ENCODE results near the gene ARX. TPM values are rescaled to one million over a fixed set of nuclear protein-coding genes. Genes with fewer than 3 reads are reported as not detected.

The ARX gene
- total RNA-seq, 4 donors from 2014 or later, result not detected

DNA sequence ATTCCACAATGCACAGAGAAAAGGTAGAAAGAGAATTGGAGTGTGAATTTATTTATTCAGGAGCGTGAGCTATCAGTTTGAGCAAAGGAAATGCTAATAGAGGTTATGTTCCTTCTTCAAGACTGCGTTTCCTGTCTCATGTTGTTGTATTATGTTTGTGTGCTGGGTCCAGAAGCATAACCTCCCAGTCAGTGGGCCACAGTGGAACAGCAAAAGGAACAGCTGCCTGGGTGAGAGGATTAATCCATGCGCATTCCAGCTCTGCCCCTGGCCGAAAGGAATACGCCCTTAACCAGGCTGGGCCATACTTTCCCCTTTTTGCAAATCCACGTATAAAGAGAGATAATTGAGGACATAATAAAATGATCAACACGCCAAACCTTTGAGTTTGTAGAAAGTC, 32.4 kb upstream of the ARX start:
- Histone ChIP-seq H3K27me3 (no peaks in the 10 kb centered on the region), H3K36me3 (no peaks in the 10 kb centered on the region), H3K27ac (no peak overlapping the region), H3K4me3 (no peak overlapping the region), H3K4me1 (no peaks in the 10 kb centered on the region), H3K9me3 (no peaks in the 10 kb centered on the region)
- TF ChIP-seq CTCF (IDR thresholded peaks at IDR 0.05) (no peak), POLR2A (IDR thresholded peaks at IDR 0.05) (no peak)
- 76 to 83% methylated on average over 6 to 7 of the region's 7 CpGs for WGBS, 2 donors
- DNase-seq, result no peak
- intact Hi-C loops (cut with DNase I), result no loop called here

DNA sequence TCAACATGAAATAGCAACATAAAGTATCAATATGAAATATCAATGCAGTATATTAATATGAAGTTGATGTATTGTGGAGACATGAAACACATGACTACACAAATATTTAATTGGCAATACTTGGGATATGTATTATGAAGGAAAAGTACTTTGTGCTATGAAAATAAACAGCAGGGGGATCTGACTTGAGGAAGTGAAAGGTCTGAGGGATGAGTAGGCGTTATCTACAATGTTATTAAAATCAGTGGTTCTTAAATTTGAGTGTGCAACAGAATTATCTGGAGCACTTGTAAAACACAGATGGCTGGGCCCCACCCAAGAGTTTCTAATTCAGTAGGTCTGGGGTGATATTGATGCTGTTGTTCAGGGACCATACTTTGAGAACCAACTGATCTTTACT, 27.4 kb upstream of the ARX start:
- DNase-seq, result no peak
- TF ChIP-seq CTCF (IDR thresholded peaks at IDR 0.05) (no peak), POLR2A (IDR thresholded peaks at IDR 0.05) (no peak)
- H3K36me3 ChIP-seq, result no peaks in the 10 kb centered on the region
- H3K27me3 ChIP-seq, result no peaks in the 10 kb centered on the region
- 58 to 82% methylated on average over 1 of the region's 1 CpG for WGBS, 2 donors
- H3K4me1 ChIP-seq, result no peaks in the 10 kb centered on the region
- H3K27ac ChIP-seq, result no peak overlapping the region
- H3K9me3 ChIP-seq, result no peaks in the 10 kb centered on the region
- H3K4me3 ChIP-seq, result no peak overlapping the region
- intact Hi-C loops (cut with DNase I), result no loop called here

DNA sequence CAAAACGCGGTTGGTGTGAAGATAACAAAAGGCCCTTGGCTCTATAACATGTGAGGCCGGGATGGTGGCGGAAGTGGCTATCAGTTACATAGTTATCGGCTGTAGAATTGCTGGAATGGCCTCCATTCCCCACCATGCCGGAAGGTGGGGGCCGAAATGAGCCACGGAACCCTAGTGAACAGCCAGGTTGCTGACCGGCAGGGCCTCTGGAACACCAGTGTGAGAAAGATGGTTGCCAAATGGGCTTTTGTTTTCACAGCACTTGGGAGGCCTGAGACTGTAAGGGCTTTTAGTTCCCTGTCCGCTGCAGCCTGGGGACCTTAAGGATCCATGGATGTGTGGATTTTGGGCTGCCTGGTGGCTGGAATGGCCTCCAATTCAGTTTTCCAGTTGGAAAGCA, 23.3 kb upstream of the ARX start:
- no peaks in the 10 kb centered on the region for H3K36me3 ChIP-seq
- intact Hi-C loops (cut with DNase I), result no loop called here
- H3K4me1 ChIP-seq, result no peaks in the 10 kb centered on the region
- no peak overlapping the region for H3K27ac ChIP-seq
- WGBS, 2 donors, result 78 to 91% methylated on average over 9 to 10 of the region's 10 CpGs
- TF ChIP-seq CTCF (IDR thresholded peaks at IDR 0.05) (no peak), POLR2A (IDR thresholded peaks at IDR 0.05) (no peak)
- H3K9me3 ChIP-seq, result no peaks in the 10 kb centered on the region
- H3K27me3 ChIP-seq, result no peaks in the 10 kb centered on the region
- no peak for DNase-seq
- H3K4me3 ChIP-seq, result no peak overlapping the region

- intact Hi-C loops (cut with DNase I), result no loop called here
- Histone ChIP-seq H3K9me3 (no peaks in the 10 kb centered on the region), H3K36me3 (no peaks in the 10 kb centered on the region), H3K27me3 (no peaks in the 10 kb centered on the region), H3K4me3 (no peak overlapping the region), H3K27ac (no peak overlapping the region), H3K4me1 (no peaks in the 10 kb centered on the region)
- TF ChIP-seq CTCF (IDR thresholded peaks at IDR 0.05), result no peak
- no peak for TF ChIP-seq POLR2A (IDR thresholded peaks at IDR 0.05)
- DNase-seq, result no peak
- 87 to 88% methylated on average over 3 of the region's 3 CpGs for WGBS, 2 donors
These were observed 19.1 kb upstream of the ARX start for GRCh38 chrX:25034889-25035288.

GRCh38 chrX:25029288-25029825, 13.6 kb upstream of the ARX start:
- Histone ChIP-seq H3K4me3 (no peak overlapping the region), H3K4me1 (no peaks in the 10 kb centered on the region), H3K9me3 (no peaks in the 10 kb centered on the region), H3K36me3 (no peaks in the 10 kb centered on the region), H3K27ac (no peak overlapping the region), H3K27me3 (peaks cover 0 to 31% (median 0%) of the 10 kb centered on the region in 4 donors)
- TF ChIP-seq POLR2A (IDR thresholded peaks at IDR 0.05) (no peak), CTCF (IDR thresholded peaks at IDR 0.05) (no peak)
- WGBS, 2 donors, result 74 to 81% methylated on average over 4 of the region's 16 CpGs
- intact Hi-C loops (cut with DNase I), result no loop called here
- no peak for DNase-seq
